HEK293 (cell line): ENCODE data around the gene SLC35E1.

Experiments used
- KLF16 ChIP-seq: fragments of 450-650 bp; formaldehyde crosslinking; IDR thresholded peaks from 2 replicates; pipeline ENCODE4 v1.5.1; 2017; ENCODE audit warnings: missing biosample characterization, missing genetic modification characterization
- MZF1 ChIP-seq: fragments of 450-650 bp; formaldehyde crosslinking; IDR thresholded peaks from 2 replicates; pipeline ENCODE4 v1.5.1; 2017; ENCODE audit warnings: missing biosample characterization, missing genetic modification characterization, borderline replicate concordance
- TRIM28 ChIP-seq: IDR thresholded peaks from 2 replicates; pipeline ENCODE4 v1.6.1; 2011; ENCODE audit warnings: low read length, control low read depth, borderline replicate concordance
- YY2 ChIP-seq: fragments of 450-650 bp; formaldehyde crosslinking; IDR thresholded peaks from 2 replicates; pipeline ENCODE4 v1.5.1; 2016; ENCODE audit warnings: missing biosample characterization, missing genetic modification characterization
- ZBTB20 ChIP-seq: fragments of 450-650 bp; formaldehyde crosslinking; IDR thresholded peaks from 2 replicates; pipeline ENCODE4 v1.5.1; 2016; ENCODE audit warnings: missing biosample characterization, missing genetic modification characterization
- ZFHX2 ChIP-seq: fragments of 450-650 bp; formaldehyde crosslinking; conservative IDR thresholded peaks from 2 replicates; pipeline ENCODE4 v1.5.1; 2016; ENCODE audit warnings: missing biosample characterization, missing genetic modification characterization
- ZFP37 ChIP-seq: fragments of 450-650 bp; formaldehyde crosslinking; IDR thresholded peaks from 2 replicates; pipeline ENCODE4 v1.5.1; 2016; ENCODE audit warnings: missing biosample characterization, missing genetic modification characterization
- ZNF184 ChIP-seq: fragments of 450-650 bp; IDR thresholded peaks from 2 replicates; pipeline ENCODE4 v1.5.1; 2018; ENCODE audit warnings: missing biosample characterization, mild to moderate bottlenecking, missing genetic modification characterization
- ZNF211 ChIP-seq: fragments of 450-650 bp; formaldehyde crosslinking; IDR thresholded peaks from 2 replicates; pipeline ENCODE4 v1.5.1; 2016; ENCODE audit warnings: low read depth, missing biosample characterization, missing genetic modification characterization
- ZNF23 ChIP-seq: fragments of 450-650 bp; formaldehyde crosslinking; IDR thresholded peaks from 2 replicates; pipeline ENCODE4 v1.5.1; 2016; ENCODE audit warnings: missing biosample characterization, missing genetic modification characterization, borderline replicate concordance
- ZNF24 ChIP-seq: fragments of 450-650 bp; formaldehyde crosslinking; IDR thresholded peaks from 2 replicates; pipeline ENCODE4 v1.5.1; 2016; ENCODE audit warnings: missing biosample characterization, missing genetic modification characterization
- ZNF248 ChIP-seq: fragments of 450-650 bp; formaldehyde crosslinking; IDR thresholded peaks from 2 replicates; pipeline ENCODE4 v1.5.1; 2017; ENCODE audit warnings: missing biosample characterization, missing genetic modification characterization
- ZNF530 ChIP-seq: fragments of 450-650 bp; formaldehyde crosslinking; IDR thresholded peaks from 2 replicates; pipeline ENCODE4 v1.5.1; 2016; ENCODE audit warnings: low read depth, missing biosample characterization, missing genetic modification characterization
- ZNF549 ChIP-seq: fragments of 450-650 bp; IDR thresholded peaks from 2 replicates; pipeline ENCODE4 v1.5.1; 2018; ENCODE audit warnings: missing biosample characterization, missing genetic modification characterization, mild to moderate bottlenecking, inconsistent platforms, moderate library complexity
- ZNF561 ChIP-seq: fragments of 450-650 bp; IDR thresholded peaks from 2 replicates; pipeline ENCODE4 v1.5.1; 2018; ENCODE audit warnings: missing biosample characterization, missing genetic modification characterization, borderline replicate concordance
- ZNF621 ChIP-seq: fragments of 450-650 bp; formaldehyde crosslinking; IDR thresholded peaks from 2 replicates; pipeline ENCODE4 v1.5.1; 2017; ENCODE audit warnings: missing biosample characterization, missing genetic modification characterization
- ZNF791 ChIP-seq: fragments of 450-650 bp; formaldehyde crosslinking; IDR thresholded peaks from 2 replicates; pipeline ENCODE4 v1.5.1; 2016; ENCODE audit warnings: missing biosample characterization, missing genetic modification characterization
- TF ChIP-seq, protein P1 (sequence below): fragments of 450-650 bp; formaldehyde crosslinking; IDR thresholded peaks from 2 replicates; pipeline ENCODE4 v1.5.1; 2017; ENCODE audit warnings: missing biosample characterization, missing genetic modification characterization
- TF ChIP-seq, protein P2 (sequence below): fragments of 450-650 bp; formaldehyde crosslinking; IDR thresholded peaks from 2 replicates; pipeline ENCODE4 v1.5.1; 2016; ENCODE audit warnings: missing biosample characterization, missing genetic modification characterization
- TF ChIP-seq, protein P3 (sequence below): fragments of 450-650 bp; formaldehyde crosslinking; IDR thresholded peaks from 2 replicates; pipeline ENCODE4 v1.5.1; 2016; ENCODE audit warnings: missing biosample characterization, missing genetic modification characterization
- TF ChIP-seq, protein P4 (sequence below): fragments of 450-650 bp; formaldehyde crosslinking; IDR thresholded peaks from 2 replicates; pipeline ENCODE4 v1.5.1; 2017; ENCODE audit warnings: missing biosample characterization, mild to moderate bottlenecking, missing genetic modification characterization, moderate library complexity
- TF ChIP-seq, protein P5 (sequence below): fragments of 450-650 bp; formaldehyde crosslinking; IDR thresholded peaks from 2 replicates; pipeline ENCODE4 v1.5.1; 2016; ENCODE audit warnings: missing biosample characterization, missing genetic modification characterization
- TF ChIP-seq, protein P6 (sequence below): fragments of 450-650 bp; formaldehyde crosslinking; IDR thresholded peaks from 2 replicates; pipeline ENCODE4 v1.5.1; 2016; ENCODE audit warnings: missing biosample characterization, missing genetic modification characterization
- TF ChIP-seq, protein P7 (sequence below): fragments of 450-650 bp; formaldehyde crosslinking; IDR thresholded peaks from 2 replicates; pipeline ENCODE4 v1.5.1; 2017; ENCODE audit warnings: missing biosample characterization, missing genetic modification characterization
- TF ChIP-seq, protein P8 (sequence below): fragments of 450-650 bp; formaldehyde crosslinking; IDR thresholded peaks from 2 replicates; pipeline ENCODE4 v1.5.1; 2016; ENCODE audit warnings: missing biosample characterization, missing genetic modification characterization

Gene SLC35E1

DNA sequence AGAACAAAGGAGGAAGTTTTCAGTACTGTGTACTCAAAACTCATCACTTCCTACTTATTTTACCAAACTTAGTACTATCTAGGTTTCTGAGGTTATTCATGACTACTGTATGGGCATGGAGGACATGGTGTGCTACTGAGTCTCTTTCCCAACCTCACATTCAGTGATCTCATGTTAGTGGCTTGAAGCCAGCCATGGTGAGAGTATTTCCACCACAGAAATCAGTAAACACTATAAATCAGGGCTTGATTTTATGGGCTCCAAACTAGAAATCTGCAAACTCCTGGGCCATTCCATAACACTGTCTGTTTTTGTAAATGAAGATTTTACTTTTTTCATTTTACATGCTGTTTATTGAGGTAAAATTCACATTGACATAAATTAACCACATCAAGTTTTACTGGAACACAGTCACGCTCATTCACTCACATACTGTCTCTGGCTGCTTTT lies 36.1 kb upstream of the SLC35E1 start (continued):
- TF ChIP-seq KLF16 (0 out of 2 replicates have a peak, but pooled peaks have one; percentile 21), ZBTB20 (tag by site-specific recombination) (no peak), ZNF248 (tag by site-specific recombination) (no peak), MZF1 (no peak), ZNF530 (tag by site-specific recombination) (no peak), YY2 (tag by site-specific recombination) (no peak), ZNF23 (tag by site-specific recombination) (no peak), ZNF561 (tag by site-specific recombination) (peak; percentile 83; the same call in 1 of the 2 replicates), ZNF24 (0 out of 2 replicates have a peak, but pooled peaks have one; percentile 47), ZFHX2 (tag by site-specific recombination) (no peak), ZFP37 (tag by site-specific recombination) (no peak), TRIM28 (no peak), ZNF791 (tag by site-specific recombination) (no peak), ZNF211 (no peak), ZNF184 (tag by site-specific recombination) (no peak), ZNF621 (no peak), ZNF549 (tag by site-specific recombination) (no peak)
- TF ChIP-seq, protein P1, sequence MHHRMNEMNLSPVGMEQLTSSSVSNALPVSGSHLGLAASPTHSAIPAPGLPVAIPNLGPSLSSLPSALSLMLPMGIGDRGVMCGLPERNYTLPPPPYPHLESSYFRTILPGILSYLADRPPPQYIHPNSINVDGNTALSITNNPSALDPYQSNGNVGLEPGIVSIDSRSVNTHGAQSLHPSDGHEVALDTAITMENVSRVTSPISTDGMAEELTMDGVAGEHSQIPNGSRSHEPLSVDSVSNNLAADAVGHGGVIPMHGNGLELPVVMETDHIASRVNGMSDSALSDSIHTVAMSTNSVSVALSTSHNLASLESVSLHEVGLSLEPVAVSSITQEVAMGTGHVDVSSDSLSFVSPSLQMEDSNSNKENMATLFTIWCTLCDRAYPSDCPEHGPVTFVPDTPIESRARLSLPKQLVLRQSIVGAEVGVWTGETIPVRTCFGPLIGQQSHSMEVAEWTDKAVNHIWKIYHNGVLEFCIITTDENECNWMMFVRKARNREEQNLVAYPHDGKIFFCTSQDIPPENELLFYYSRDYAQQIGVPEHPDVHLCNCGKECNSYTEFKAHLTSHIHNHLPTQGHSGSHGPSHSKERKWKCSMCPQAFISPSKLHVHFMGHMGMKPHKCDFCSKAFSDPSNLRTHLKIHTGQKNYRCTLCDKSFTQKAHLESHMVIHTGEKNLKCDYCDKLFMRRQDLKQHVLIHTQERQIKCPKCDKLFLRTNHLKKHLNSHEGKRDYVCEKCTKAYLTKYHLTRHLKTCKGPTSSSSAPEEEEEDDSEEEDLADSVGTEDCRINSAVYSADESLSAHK (tag by site-specific recombination): 0 out of 2 replicates have a peak, but pooled peaks have one; percentile 14
- TF ChIP-seq, protein P2, sequence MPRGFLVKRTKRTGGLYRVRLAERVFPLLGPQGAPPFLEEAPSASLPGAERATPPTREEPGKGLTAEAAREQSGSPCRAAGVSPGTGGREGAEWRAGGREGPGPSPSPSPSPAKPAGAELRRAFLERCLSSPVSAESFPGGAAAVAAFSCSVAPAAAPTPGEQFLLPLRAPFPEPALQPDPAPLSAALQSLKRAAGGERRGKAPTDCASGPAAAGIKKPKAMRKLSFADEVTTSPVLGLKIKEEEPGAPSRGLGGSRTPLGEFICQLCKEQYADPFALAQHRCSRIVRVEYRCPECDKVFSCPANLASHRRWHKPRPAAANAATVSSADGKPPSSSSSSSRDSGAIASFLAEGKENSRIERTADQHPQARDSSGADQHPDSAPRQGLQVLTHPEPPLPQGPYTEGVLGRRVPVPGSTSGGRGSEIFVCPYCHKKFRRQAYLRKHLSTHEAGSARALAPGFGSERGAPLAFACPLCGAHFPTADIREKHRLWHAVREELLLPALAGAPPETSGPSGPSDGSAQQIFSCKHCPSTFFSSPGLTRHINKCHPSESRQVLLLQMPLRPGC (tag by site-specific recombination): peak; percentile 82
- TF ChIP-seq, protein P3, sequence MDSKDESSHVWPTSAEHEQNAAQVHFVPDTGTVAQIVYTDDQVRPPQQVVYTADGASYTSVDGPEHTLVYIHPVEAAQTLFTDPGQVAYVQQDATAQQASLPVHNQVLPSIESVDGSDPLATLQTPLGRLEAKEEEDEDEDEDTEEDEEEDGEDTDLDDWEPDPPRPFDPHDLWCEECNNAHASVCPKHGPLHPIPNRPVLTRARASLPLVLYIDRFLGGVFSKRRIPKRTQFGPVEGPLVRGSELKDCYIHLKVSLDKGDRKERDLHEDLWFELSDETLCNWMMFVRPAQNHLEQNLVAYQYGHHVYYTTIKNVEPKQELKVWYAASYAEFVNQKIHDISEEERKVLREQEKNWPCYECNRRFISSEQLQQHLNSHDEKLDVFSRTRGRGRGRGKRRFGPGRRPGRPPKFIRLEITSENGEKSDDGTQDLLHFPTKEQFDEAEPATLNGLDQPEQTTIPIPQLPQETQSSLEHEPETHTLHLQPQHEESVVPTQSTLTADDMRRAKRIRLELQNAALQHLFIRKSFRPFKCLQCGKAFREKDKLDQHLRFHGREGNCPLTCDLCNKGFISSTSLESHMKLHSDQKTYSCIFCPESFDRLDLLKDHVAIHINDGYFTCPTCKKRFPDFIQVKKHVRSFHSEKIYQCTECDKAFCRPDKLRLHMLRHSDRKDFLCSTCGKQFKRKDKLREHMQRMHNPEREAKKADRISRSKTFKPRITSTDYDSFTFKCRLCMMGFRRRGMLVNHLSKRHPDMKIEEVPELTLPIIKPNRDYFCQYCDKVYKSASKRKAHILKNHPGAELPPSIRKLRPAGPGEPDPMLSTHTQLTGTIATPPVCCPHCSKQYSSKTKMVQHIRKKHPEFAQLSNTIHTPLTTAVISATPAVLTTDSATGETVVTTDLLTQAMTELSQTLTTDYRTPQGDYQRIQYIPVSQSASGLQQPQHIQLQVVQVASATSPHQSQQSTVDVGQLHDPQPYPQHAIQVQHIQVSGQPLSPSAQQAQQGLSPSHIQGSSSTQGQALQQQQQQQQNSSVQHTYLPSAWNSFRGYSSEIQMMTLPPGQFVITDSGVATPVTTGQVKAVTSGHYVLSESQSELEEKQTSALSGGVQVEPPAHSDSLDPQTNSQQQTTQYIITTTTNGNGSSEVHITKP (tag by site-specific recombination): peak; percentile 65
- TF ChIP-seq, protein P4, sequence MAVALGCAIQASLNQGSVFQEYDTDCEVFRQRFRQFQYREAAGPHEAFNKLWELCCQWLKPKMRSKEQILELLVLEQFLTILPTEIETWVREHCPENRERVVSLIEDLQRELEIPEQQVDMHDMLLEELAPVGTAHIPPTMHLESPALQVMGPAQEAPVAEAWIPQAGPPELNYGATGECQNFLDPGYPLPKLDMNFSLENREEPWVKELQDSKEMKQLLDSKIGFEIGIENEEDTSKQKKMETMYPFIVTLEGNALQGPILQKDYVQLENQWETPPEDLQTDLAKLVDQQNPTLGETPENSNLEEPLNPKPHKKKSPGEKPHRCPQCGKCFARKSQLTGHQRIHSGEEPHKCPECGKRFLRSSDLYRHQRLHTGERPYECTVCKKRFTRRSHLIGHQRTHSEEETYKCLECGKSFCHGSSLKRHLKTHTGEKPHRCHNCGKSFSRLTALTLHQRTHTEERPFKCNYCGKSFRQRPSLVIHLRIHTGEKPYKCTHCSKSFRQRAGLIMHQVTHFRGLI: no peak; the same call in 1 of the 2 replicates
- TF ChIP-seq, protein P5, sequence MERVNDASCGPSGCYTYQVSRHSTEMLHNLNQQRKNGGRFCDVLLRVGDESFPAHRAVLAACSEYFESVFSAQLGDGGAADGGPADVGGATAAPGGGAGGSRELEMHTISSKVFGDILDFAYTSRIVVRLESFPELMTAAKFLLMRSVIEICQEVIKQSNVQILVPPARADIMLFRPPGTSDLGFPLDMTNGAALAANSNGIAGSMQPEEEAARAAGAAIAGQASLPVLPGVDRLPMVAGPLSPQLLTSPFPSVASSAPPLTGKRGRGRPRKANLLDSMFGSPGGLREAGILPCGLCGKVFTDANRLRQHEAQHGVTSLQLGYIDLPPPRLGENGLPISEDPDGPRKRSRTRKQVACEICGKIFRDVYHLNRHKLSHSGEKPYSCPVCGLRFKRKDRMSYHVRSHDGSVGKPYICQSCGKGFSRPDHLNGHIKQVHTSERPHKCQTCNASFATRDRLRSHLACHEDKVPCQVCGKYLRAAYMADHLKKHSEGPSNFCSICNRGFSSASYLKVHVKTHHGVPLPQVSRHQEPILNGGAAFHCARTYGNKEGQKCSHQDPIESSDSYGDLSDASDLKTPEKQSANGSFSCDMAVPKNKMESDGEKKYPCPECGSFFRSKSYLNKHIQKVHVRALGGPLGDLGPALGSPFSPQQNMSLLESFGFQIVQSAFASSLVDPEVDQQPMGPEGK (tag by site-specific recombination): 0 out of 2 replicates have a peak, but pooled peaks have one; percentile 23
- TF ChIP-seq, protein P6, sequence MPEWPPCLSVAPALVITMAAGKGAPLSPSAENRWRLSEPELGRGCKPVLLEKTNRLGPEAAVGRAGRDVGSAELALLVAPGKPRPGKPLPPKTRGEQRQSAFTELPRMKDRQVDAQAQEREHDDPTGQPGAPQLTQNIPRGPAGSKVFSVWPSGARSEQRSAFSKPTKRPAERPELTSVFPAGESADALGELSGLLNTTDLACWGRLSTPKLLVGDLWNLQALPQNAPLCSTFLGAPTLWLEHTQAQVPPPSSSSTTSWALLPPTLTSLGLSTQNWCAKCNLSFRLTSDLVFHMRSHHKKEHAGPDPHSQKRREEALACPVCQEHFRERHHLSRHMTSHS (tag by site-specific recombination): no peak
- TF ChIP-seq, protein P7, sequence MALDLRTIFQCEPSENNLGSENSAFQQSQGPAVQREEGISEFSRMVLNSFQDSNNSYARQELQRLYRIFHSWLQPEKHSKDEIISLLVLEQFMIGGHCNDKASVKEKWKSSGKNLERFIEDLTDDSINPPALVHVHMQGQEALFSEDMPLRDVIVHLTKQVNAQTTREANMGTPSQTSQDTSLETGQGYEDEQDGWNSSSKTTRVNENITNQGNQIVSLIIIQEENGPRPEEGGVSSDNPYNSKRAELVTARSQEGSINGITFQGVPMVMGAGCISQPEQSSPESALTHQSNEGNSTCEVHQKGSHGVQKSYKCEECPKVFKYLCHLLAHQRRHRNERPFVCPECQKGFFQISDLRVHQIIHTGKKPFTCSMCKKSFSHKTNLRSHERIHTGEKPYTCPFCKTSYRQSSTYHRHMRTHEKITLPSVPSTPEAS (tag by site-specific recombination): no peak
- TF ChIP-seq, protein P8, sequence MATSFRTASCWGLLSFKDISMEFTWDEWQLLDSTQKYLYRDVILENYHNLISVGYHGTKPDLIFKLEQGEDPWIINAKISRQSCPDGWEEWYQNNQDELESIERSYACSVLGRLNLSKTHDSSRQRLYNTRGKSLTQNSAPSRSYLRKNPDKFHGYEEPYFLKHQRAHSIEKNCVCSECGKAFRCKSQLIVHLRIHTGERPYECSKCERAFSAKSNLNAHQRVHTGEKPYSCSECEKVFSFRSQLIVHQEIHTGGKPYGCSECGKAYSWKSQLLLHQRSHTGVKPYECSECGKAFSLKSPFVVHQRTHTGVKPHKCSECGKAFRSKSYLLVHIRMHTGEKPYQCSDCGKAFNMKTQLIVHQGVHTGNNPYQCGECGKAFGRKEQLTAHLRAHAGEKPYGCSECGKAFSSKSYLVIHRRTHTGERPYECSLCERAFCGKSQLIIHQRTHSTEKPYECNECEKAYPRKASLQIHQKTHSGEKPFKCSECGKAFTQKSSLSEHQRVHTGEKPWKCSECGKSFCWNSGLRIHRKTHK: no peak
